K562 (cell line): ENCODE data around the gene KAT2B. TPM values are rescaled to one million over a fixed set of nuclear protein-coding genes. Genes with fewer than 3 reads are reported as not detected.

Experiments
- ARID2 ChIP-seq: fragments of 450-650 bp; IDR thresholded peaks from 2 replicates; pipeline ENCODE4 v1.6.1; 2017; ENCODE audit warnings: antibody characterized with exemption, mild to moderate bottlenecking
- CREM ChIP-seq: IDR thresholded peaks from 2 replicates; pipeline ENCODE4 v1.6.1; 2014; ENCODE audit warnings: antibody characterized with exemption, low read depth
- E2F5 ChIP-seq: sonication (generic); formaldehyde crosslinking; IDR thresholded peaks from 2 replicates; pipeline ENCODE4 v1.8.0; 2022; ENCODE audit warnings: mild to moderate bottlenecking, missing genetic modification reagents
- E2F6 ChIP-seq, 2 experiments: IDR thresholded peaks; 2 replicates each; pipeline ENCODE4 v1.6.1; 2011; ENCODE audit warnings: borderline replicate concordance in 1 of 2, control low read depth in 1 of 2, low read depth in 1 of 2, low read length in 1 of 2, mild to moderate bottlenecking in 1 of 2, mixed read lengths in 1 of 2, moderate library complexity in 1 of 2; ENCODE audit not compliant: insufficient read depth in 1 of 2, insufficient read length in 1 of 2, poor library complexity in 1 of 2, severe bottlenecking in 1 of 2; ENCODE audit errors: extremely low read depth in 1 of 2
- ELF2 ChIP-seq: fragments of 250-450 bp; sonication (Bioruptor Pico); IDR thresholded peaks from 2 replicates; pipeline ENCODE4 v1.5.0; 2021; ENCODE audit warnings: mild to moderate bottlenecking
- EP400 ChIP-seq: fragments of 450-650 bp; IDR thresholded peaks from 2 replicates; pipeline ENCODE4 v1.6.1; 2017; ENCODE audit warnings: antibody characterized with exemption, mild to moderate bottlenecking, moderate library complexity
- GABPB1 ChIP-seq: sonication (generic); formaldehyde crosslinking; IDR thresholded peaks from 2 replicates; pipeline ENCODE4 v1.8.0; 2022; ENCODE audit warnings: mild to moderate bottlenecking, missing genetic modification reagents
- HDAC6 ChIP-seq: IDR thresholded peaks from 2 replicates; pipeline ENCODE4 v1.6.1; 2012; ENCODE audit warnings: low read depth, mild to moderate bottlenecking, control low read depth, inconsistent platforms, low read length, moderate library complexity
- HOXB6 ChIP-seq: fragments of 250-450 bp; sonication (Bioruptor Pico); IDR thresholded peaks from 2 replicates; pipeline ENCODE4 v1.5.1; 2022; ENCODE audit warnings: mild to moderate bottlenecking, borderline replicate concordance
- ID3 ChIP-seq, 2 experiments: fragments of 250-450 bp in 1 of 2; fragments of 450-650 bp in 1 of 2; sonication (Bioruptor Pico) in 1 of 2; IDR thresholded peaks; 2 replicates each; pipeline versions ENCODE4 v1.6.1 to v1.8.0; 2016 to 2021; ENCODE audit warnings: mild to moderate bottlenecking in 2 of 2, moderate library complexity in 2 of 2, missing compliant biosample characterization in 1 of 2, missing genetic modification characterization in 1 of 2
- MCM7 ChIP-seq, 2 experiments: fragments of 450-650 bp; IDR thresholded peaks; 2 replicates each; pipeline ENCODE4 v1.6.1; 2016 to 2018
- MIER1 ChIP-seq: fragments of 450-650 bp; IDR thresholded peaks from 2 replicates; pipeline ENCODE4 v1.6.1; 2016; ENCODE audit warnings: antibody characterized with exemption, mild to moderate bottlenecking, low read depth
- RBM17 ChIP-seq: fragments of 200-400 bp; formaldehyde crosslinking; IDR thresholded peaks from 2 replicates; pipeline ENCODE4 v1.6.1; 2017; ENCODE audit warnings: low read depth, mild to moderate bottlenecking, low read length, borderline replicate concordance
- ZBTB17 ChIP-seq: fragments of 450-650 bp; formaldehyde crosslinking; IDR thresholded peaks from 2 replicates; pipeline ENCODE4 v1.4.0; 2020; ENCODE audit warnings: mild to moderate bottlenecking
- ZSCAN32 ChIP-seq: fragments of 450-650 bp; formaldehyde crosslinking; IDR thresholded peaks from 2 replicates; pipeline ENCODE4 v1.4.0; 2020; ENCODE audit warnings: mild to moderate bottlenecking, moderate library complexity
- polyA plus RNA-seq, 8 experiments: library from polyadenylated mRNA; depleted of rRNA in 4 of 8; stranded (reverse) in 5 of 8; unstranded in 3 of 8; fragments of >200 nt; fragmentation: Nextera tagmentation in 2 of 8; fragmentation: Illumina TruSeq in 1 of 8; extraction: Ambion mirVana in 2 of 8; extraction: Trizol in 1 of 8; gene quantifications; 2 replicates each; pipeline versions ENCODE4 v1.2.1 to v1.2.3, GENCODE V29; 2011 to 2014; ENCODE audit warnings: inconsistent platforms in 1 of 8, missing spikeins in 1 of 8
- total RNA-seq, 7 experiments: library from RNA; depleted of rRNA in 6 of 7; stranded (reverse); fragments of >200 nt in 6 of 7; fragmentation: Illumina TruSeq in 2 of 7; extraction: Trizol in 2 of 7; gene quantifications; 2 replicates each; pipeline versions ENCODE4 v1.2.1 to v1.2.3, GENCODE V29; 2011 to 2021; ENCODE audit warnings: low replicate concordance in 1 of 7
- TF ChIP-seq, protein P1 (sequence below): fragments of 450-650 bp; IDR thresholded peaks from 2 replicates; pipeline ENCODE4 v1.6.1; 2018; ENCODE audit not compliant: partially characterized antibody
- TF ChIP-seq, protein P2 (sequence below): fragments of 250-450 bp; sonication (Bioruptor Pico); IDR thresholded peaks from 2 replicates; pipeline ENCODE4 v1.8.0; 2022; ENCODE audit warnings: moderate library complexity, mild to moderate bottlenecking, inconsistent platforms
- TF ChIP-seq, protein P3 (sequence below): fragments of 450-650 bp; formaldehyde crosslinking; IDR thresholded peaks from 2 replicates; pipeline ENCODE4 v1.4.0; 2022; ENCODE audit warnings: missing genetic modification characterization

Gene KAT2B
- total and polyA plus RNA-seq, 9 of the 15 experiments (the other 6 are each of a cell fraction or from before 2014, with no cell fraction given) = 3.3 to 14.9 (median 12.2) TPM

DNA sequence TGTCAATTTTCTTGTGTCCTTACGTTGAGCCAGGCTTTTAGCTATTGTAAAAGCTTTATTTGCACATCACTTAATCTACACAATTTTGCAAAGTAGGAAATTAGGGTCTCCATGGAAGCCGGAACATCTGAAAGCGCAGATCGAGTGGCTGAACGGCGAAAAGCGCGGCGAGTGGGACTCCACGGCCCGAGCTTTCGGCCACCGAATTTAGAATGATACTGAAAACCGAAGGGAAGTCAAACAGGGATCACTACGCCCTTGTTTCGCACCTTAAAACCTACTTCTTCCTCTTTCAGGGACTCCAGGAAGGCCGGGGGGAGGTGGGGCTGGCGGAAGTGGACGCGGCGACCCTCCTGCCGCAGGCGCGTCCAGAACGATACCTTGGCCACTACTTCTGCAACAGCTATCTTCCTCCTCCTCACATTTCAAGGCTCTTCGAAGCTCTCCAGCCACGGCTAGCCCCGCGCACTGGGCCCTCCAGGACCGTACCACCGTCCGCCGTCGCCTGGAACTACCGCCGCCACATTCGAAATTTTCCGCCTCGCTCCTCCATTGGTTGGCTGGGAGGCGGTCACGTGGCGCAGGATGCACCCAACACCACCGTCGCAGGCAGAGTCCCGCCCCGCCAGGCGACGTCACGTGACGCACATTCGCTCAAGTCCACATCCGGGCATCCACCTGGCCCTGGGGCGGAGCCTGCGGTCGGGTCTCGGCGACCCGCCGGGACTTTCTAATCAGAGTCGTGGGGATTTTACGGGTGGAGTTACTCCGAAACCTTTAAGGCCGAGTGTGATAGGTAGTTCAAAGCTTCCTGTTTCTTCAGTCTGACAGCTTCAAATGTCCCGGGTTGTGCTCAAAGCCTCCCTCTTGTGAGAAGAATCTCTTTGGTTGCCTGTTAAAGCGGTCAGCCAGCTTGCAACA is 145.7 kb downstream of the KAT2B start, which contains the start of gene SGO1 (continued):
- TF ChIP-seq, protein P1, sequence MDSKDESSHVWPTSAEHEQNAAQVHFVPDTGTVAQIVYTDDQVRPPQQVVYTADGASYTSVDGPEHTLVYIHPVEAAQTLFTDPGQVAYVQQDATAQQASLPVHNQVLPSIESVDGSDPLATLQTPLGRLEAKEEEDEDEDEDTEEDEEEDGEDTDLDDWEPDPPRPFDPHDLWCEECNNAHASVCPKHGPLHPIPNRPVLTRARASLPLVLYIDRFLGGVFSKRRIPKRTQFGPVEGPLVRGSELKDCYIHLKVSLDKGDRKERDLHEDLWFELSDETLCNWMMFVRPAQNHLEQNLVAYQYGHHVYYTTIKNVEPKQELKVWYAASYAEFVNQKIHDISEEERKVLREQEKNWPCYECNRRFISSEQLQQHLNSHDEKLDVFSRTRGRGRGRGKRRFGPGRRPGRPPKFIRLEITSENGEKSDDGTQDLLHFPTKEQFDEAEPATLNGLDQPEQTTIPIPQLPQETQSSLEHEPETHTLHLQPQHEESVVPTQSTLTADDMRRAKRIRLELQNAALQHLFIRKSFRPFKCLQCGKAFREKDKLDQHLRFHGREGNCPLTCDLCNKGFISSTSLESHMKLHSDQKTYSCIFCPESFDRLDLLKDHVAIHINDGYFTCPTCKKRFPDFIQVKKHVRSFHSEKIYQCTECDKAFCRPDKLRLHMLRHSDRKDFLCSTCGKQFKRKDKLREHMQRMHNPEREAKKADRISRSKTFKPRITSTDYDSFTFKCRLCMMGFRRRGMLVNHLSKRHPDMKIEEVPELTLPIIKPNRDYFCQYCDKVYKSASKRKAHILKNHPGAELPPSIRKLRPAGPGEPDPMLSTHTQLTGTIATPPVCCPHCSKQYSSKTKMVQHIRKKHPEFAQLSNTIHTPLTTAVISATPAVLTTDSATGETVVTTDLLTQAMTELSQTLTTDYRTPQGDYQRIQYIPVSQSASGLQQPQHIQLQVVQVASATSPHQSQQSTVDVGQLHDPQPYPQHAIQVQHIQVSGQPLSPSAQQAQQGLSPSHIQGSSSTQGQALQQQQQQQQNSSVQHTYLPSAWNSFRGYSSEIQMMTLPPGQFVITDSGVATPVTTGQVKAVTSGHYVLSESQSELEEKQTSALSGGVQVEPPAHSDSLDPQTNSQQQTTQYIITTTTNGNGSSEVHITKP = peak; percentile 99
- peak; percentile 79 for TF ChIP-seq GABPB1 (CRISPR knock-in tag)
- no peak for TF ChIP-seq ARID2
- no peak for TF ChIP-seq RBM17
- TF ChIP-seq, protein P2, sequence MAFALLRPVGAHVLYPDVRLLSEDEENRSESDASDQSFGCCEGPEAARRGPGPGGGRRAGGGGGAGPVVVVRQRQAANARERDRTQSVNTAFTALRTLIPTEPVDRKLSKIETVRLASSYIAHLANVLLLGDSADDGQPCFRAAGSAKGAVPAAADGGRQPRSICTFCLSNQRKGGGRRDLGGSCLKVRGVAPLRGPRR (CRISPR knock-in tag) = 0 out of 2 replicates have a peak, but pooled peaks have one; percentile 7
- no peak for TF ChIP-seq MCM7 (IDR thresholded peaks at IDR 0.05)
- 0 out of 2 replicates have a peak, but pooled peaks have one; percentile 1 for TF ChIP-seq ZSCAN32
- TF ChIP-seq HDAC6 = no peak
- no peak for TF ChIP-seq ZBTB17
- TF ChIP-seq, protein P3, sequence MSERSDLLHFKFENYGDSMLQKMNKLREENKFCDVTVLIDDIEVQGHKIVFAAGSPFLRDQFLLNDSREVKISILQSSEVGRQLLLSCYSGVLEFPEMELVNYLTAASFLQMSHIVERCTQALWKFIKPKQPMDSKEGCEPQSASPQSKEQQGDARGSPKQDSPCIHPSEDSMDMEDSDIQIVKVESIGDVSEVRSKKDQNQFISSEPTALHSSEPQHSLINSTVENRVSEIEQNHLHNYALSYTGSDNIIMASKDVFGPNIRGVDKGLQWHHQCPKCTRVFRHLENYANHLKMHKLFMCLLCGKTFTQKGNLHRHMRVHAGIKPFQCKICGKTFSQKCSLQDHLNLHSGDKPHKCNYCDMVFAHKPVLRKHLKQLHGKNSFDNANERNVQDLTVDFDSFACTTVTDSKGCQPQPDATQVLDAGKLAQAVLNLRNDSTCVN = no peak
- no peak for TF ChIP-seq E2F5 (CRISPR knock-in tag)
- no peak for TF ChIP-seq HOXB6 (CRISPR knock-in tag)
- TF ChIP-seq ID3 (CRISPR knock-in tag; IDR thresholded peaks at IDR 0.05) = no peak
- TF ChIP-seq ID3 (tag; IDR thresholded peaks at IDR 0.05) = peak; percentile 81; the same call in 1 of the 2 replicates
- peak; percentile 88 to 89 for TF ChIP-seq E2F6 (IDR thresholded peaks at IDR 0.05; ENCODE audit: borderline replicate concordance in 1 of 2, extremely low read depth in 1 of 2, insufficient read depth in 1 of 2, insufficient read length in 1 of 2, low read depth in 1 of 2, low read length in 1 of 2, poor library complexity in 1 of 2, severe bottlenecking in 1 of 2)
- TF ChIP-seq CREM = peak; percentile 94
- TF ChIP-seq ELF2 (CRISPR knock-in tag) = peak; percentile 79
- TF ChIP-seq EP400 = peak; percentile 97
- peak; percentile 79; the same call in 1 of the 2 replicates for TF ChIP-seq MIER1
